CD4-positive, alpha-beta T cell treated with Interleukin-6 at 100 ng/mL for 8 hours (primary cell): ENCODE measurements around the gene MEPE.
"Not testable (repeated sequence)": the region's sequence is repeated elsewhere in the genome, so short reads cannot be mapped to it uniquely, and the experiment has no call there.

Source experiments
- DNase-seq: peaks from one replicate; pipeline ENCODE4 v3.0.0-alpha.2; 2020; ENCODE audit warnings: mixed read lengths, low spot score

Gene MEPE

GRCh38 chr4:87884976-87885549 is 52.3 kb downstream of the MEPE start:
- DNase-seq = no peak

GRCh38 chr4:87886083-87886482 is 53.3 kb downstream of the MEPE start:
- no peak for DNase-seq

- not testable (repeated sequence) for DNase-seq
Observed at GRCh38 chr4:87890753-87891152, 58.0 kb downstream of the MEPE start.

GRCh38 chr4:87895964-87896621 is 63.3 kb downstream of the MEPE start:
- peak; percentile 1 for DNase-seq
